Transverse colon (tissue), 4 donors: ENCODE results near the gene CDH13. TPM values are rescaled to one million over a fixed set of nuclear protein-coding genes. Genes with fewer than 3 reads are reported as not detected.

Experiments used
- DNase-seq: peaks from one replicate; pipeline ENCODE4 v3.0.0-alpha.2; 2019
- H3K27ac ChIP-seq, 4 donors: fragments of 200-600 bp; sonication (generic); 2 replicates each; pipeline ENCODE4 v1.5.1; 2016 to 2018; ENCODE audit warnings: inconsistent platforms in 4 of 4
- H3K27me3 ChIP-seq: fragments of 200-600 bp; sonication (generic); 2 replicates; pipeline ENCODE4 v1.5.1; 2017; ENCODE audit warnings: inconsistent platforms
- H3K36me3 ChIP-seq, 4 donors: fragments of 200-600 bp; sonication (generic); 2 replicates each; pipeline ENCODE4 v1.5.1; 2017 to 2019; ENCODE audit warnings: inconsistent platforms in 4 of 4
- H3K4me1 ChIP-seq, 4 donors: fragments of 200-600 bp; sonication (generic); 2 replicates each; pipeline ENCODE4 v1.5.1; 2017 to 2020; ENCODE audit warnings: inconsistent platforms in 4 of 4
- H3K4me3 ChIP-seq, 4 donors: fragments of 200-600 bp; sonication (generic); 1 replicate in 1 of 4; 2 replicates in 3 of 4; pipeline versions ENCODE4 v1.5.1 to v1.6.1; 2017 to 2019; ENCODE audit warnings: inconsistent platforms in 4 of 4
- H3K9me3 ChIP-seq, 2 donors: fragments of 200-600 bp; sonication (generic); 2 replicates each; pipeline ENCODE4 v1.5.1; 2017 to 2019; ENCODE audit warnings: inconsistent platforms in 2 of 2
- CTCF ChIP-seq, 5 experiments: fragments of 200-600 bp in 3 of 5; fragments of 450-650 bp in 2 of 5; sonication (generic) in 3 of 5; IDR thresholded peaks; 1 replicate in 2 of 5; 2 replicates in 3 of 5; pipeline ENCODE4 v1.5.1; 2016 to 2017; ENCODE audit warnings: antibody characterized with exemption in 5 of 5, inconsistent platforms in 3 of 5, mild to moderate bottlenecking in 2 of 5, moderate library complexity in 1 of 5
- EP300 ChIP-seq: sonication (generic); formaldehyde crosslinking; IDR thresholded peaks from one replicate; pipeline ENCODE4 v1.6.1; 2017; ENCODE audit warnings: antibody characterized with exemption, low read depth
- POLR2A ChIP-seq: fragments of 450-650 bp; IDR thresholded peaks from one replicate; pipeline ENCODE4 v1.6.1; 2016; ENCODE audit warnings: antibody characterized with exemption, mild to moderate bottlenecking, moderate library complexity
- POLR2AphosphoS5 ChIP-seq, 3 donors: sonication (generic); formaldehyde crosslinking; IDR thresholded peaks; one replicate each; pipeline ENCODE4 v1.6.1; 2016; ENCODE audit warnings: antibody characterized with exemption in 3 of 3
- WGBS, 2 donors: methylation state at CpG; one replicate each; pipeline ENCODE4 v1.1.5; 2018; ENCODE audit warnings: low coverage in 1 of 2; 5-methylcytosine and 5-hydroxymethylcytosine counted together
- in situ Hi-C, 4 donors: fragments of 200-750 bp; cut with MboI; loops; one replicate each; pipeline versions ENCODE4 v1.15.0 to v1.15.1; 2017; ENCODE audit warnings: low sequenced_read_pairs in 3 of 4, low pct_ligation_motif_present in 1 of 4, low pct_unique_long_range_greater_than_20kb in 1 of 4
- intact Hi-C: fragments of 100-400 bp; cut with DNase I; formaldehyde crosslinking; loops from one replicate; pipeline ENCODE4 v1.15.1; 2023; ENCODE audit warnings: low total_unique reads
- total RNA-seq, 4 donors: library from RNA; depleted of rRNA; stranded (reverse); fragments of >200 nt; gene quantifications; one replicate each; pipeline ENCODE4 v1.1.0, GENCODE V29; 2016

Gene CDH13
- total RNA-seq, 4 donors from 2014 or later, result 3.8 to 28.1 (median 5.8) TPM

GRCh38 chr16:82805866-82806265 is 179.1 kb downstream of the CDH13 start:
- no peak for TF ChIP-seq CTCF (IDR thresholded peaks at IDR 0.05)
- TF ChIP-seq POLR2AphosphoS5 (IDR thresholded peaks at IDR 0.05), result no peak
- TF ChIP-seq EP300, result no peak
- no peak for TF ChIP-seq POLR2A
- H3K27me3 ChIP-seq, result no peaks in the 10 kb centered on the region
- 80 to 100% methylated on average over 1 of the region's 1 CpG for WGBS, 2 donors
- H3K4me1 ChIP-seq, result no peaks in the 10 kb centered on the region
- H3K36me3 ChIP-seq, result no peaks in the 10 kb centered on the region
- in situ Hi-C loops, result no loop called here
- H3K27ac ChIP-seq, result no peak overlapping the region
- intact Hi-C loops, result no loop called here
- H3K9me3 ChIP-seq, result no peaks in the 10 kb centered on the region
- H3K4me3 ChIP-seq, result no peak overlapping the region
- DNase-seq, result no peak

GRCh38 chr16:82807311-82807710 is 180.5 kb downstream of the CDH13 start:
- Histone ChIP-seq H3K36me3 (no peaks in the 10 kb centered on the region), H3K4me3 (no peak overlapping the region), H3K27me3 (no peaks in the 10 kb centered on the region), H3K9me3 (no peaks in the 10 kb centered on the region), H3K27ac (no peak overlapping the region), H3K4me1 (no peaks in the 10 kb centered on the region)
- intact Hi-C loops (no loop called here), in situ Hi-C loops (no loop called here)
- WGBS, 2 donors, result 69 to 76% methylated on average over 2 to 3 of the region's 3 CpGs
- TF ChIP-seq POLR2A, result no peak
- TF ChIP-seq CTCF (IDR thresholded peaks at IDR 0.05), result no peak
- TF ChIP-seq POLR2AphosphoS5 (IDR thresholded peaks at IDR 0.05), result no peak
- TF ChIP-seq EP300, result no peak
- DNase-seq, result no peak

- Histone ChIP-seq H3K4me1 (no peaks in the 10 kb centered on the region), H3K36me3 (no peaks in the 10 kb centered on the region), H3K4me3 (no peak overlapping the region), H3K27ac (no peak overlapping the region), H3K27me3 (no peaks in the 10 kb centered on the region), H3K9me3 (no peaks in the 10 kb centered on the region)
- TF ChIP-seq POLR2AphosphoS5 (IDR thresholded peaks at IDR 0.05) (no peak), CTCF (IDR thresholded peaks at IDR 0.05) (no peak)
- intact Hi-C loops (no loop called here), in situ Hi-C loops (no loop called here)
- WGBS, 2 donors, result 70% methylated on average over 1 of the region's 1 CpG
- DNase-seq, result no peak
Observed at GRCh38 chr16:82808036-82808435, 181.3 kb downstream of the CDH13 start.

- H3K36me3 ChIP-seq, result no peaks in the 10 kb centered on the region
- in situ Hi-C loops (no loop called here), intact Hi-C loops (no loop called here)
- H3K4me1 ChIP-seq, result no peaks in the 10 kb centered on the region
- H3K27ac ChIP-seq, result no peak overlapping the region
- DNase-seq, result no peak
- TF ChIP-seq POLR2A (no peak), CTCF (IDR thresholded peaks at IDR 0.05) (no peak), POLR2AphosphoS5 (IDR thresholded peaks at IDR 0.05) (no peak), EP300 (no peak)
- H3K4me3 ChIP-seq, result no peak overlapping the region
- WGBS, 2 donors, result 75 to 88% methylated on average over 2 to 6 of the region's 6 CpGs
- H3K27me3 ChIP-seq, result no peaks in the 10 kb centered on the region
- no peaks in the 10 kb centered on the region for H3K9me3 ChIP-seq
Observed at GRCh38 chr16:82810077-82810476, 183.3 kb downstream of the CDH13 start.
